WERI-Rb-1 (cell line): ENCODE results near the gene SP6.

ENCODE experiments used
- DNase-seq: peaks from one replicate; pipeline ENCODE4 v3.0.0-alpha.2; 2020
- H3K27ac ChIP-seq: fragments of 250-450 bp; sonication (Bioruptor Pico); 2 replicates; pipeline ENCODE4 v1.5.1; 2020; ENCODE audit warnings: mild to moderate bottlenecking, moderate library complexity
- H3K27me3 ChIP-seq: fragments of 250-450 bp; sonication (Bioruptor Pico); 2 replicates; pipeline ENCODE4 v1.5.1; 2021; ENCODE audit warnings: mild to moderate bottlenecking, low read depth, moderate library complexity; ENCODE audit not compliant: insufficient read depth, severe bottlenecking
- H3K36me3 ChIP-seq: fragments of 250-450 bp; sonication (Bioruptor Pico); 2 replicates; pipeline ENCODE4 v1.5.1; 2020; ENCODE audit warnings: mild to moderate bottlenecking, moderate library complexity
- H3K4me3 ChIP-seq: 2 replicates; pipeline ENCODE4 v1.5.1; 2011; ENCODE audit warnings: low read depth, mild to moderate bottlenecking, control low read depth, low read length
- H3K9me3 ChIP-seq: fragments of 250-450 bp; sonication (Bioruptor Pico); 2 replicates; pipeline ENCODE4 v1.5.1; 2021; ENCODE audit warnings: mild to moderate bottlenecking, moderate library complexity; ENCODE audit not compliant: severe bottlenecking
- CTCF ChIP-seq: IDR thresholded peaks from 2 replicates; pipeline ENCODE4 v1.5.1; 2011; ENCODE audit warnings: low read depth, mild to moderate bottlenecking, control low read depth, inconsistent platforms, low read length

The SP6 gene

DNA sequence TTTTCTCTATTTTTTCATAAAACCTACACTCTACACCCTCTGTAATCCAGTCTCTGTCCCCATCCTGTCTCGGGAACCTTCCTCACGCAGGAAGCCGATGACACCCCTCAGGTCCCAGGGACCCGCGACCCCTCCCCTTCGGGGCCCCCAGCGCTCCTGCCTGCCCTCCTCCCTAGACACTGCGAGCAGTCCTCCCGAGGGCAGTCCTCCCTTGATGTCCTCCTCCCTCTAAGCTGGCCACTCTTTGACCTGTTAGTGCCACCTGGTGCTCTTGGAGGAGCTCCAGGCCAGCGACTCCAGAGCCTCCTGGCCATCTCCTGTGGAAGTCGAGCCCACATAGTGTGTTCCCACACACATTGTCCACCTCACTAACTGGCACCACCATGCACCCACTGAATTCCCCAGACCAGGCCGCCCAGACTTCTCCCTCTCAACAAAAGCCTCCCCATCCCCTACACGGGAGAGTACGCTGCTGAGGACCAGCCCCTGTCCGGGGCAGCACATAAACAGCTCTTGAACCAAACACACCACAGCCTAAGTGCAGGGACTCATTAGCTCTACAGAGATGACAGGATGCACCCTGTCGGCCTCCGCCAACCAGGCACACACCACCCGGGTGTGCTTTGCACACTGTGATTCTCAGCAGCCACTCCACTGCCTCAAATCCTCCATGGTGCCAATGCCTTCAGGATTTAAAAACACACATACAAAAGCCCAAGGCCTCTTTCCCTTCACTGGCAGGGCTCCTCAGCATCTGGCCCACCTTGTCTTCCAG, 38.6 kb downstream of the SP6 start:
- no peak overlapping the region for H3K4me3 ChIP-seq
- H3K9me3 ChIP-seq = no peaks in the 10 kb centered on the region
- no peak for DNase-seq
- H3K36me3 ChIP-seq = peaks cover 62% of the 10 kb centered on the region
- H3K27ac ChIP-seq = no peak overlapping the region
- no peaks in the 10 kb centered on the region for H3K27me3 ChIP-seq
- TF ChIP-seq CTCF = no peak

DNA sequence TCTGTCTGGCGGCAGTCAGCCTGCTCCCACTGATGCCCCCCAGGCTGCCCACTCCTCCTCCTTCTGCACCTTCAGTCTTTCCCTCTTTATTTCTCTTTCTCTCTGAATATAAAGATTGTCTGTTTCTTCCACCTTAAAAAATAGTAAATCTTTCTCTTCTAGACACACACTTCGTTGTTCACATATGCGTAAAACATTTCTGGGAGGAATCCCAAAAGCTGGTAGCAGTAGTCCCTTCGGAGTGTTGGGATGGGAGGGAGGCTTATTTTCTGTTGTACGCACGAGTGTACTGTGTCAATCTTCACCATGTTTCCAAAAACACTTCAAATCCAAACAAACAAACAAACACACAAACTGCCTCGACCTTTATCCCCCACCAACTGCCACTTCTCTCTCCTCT, 39.3 kb downstream of the SP6 start:
- no peak for TF ChIP-seq CTCF
- H3K36me3 ChIP-seq = peaks cover 62% of the 10 kb centered on the region
- no peaks in the 10 kb centered on the region for H3K27me3 ChIP-seq
- no peaks in the 10 kb centered on the region for H3K9me3 ChIP-seq
- no peak overlapping the region for H3K4me3 ChIP-seq
- no peak overlapping the region for H3K27ac ChIP-seq
- no peak for DNase-seq

GRCh38 chr17:47810901-47811635, 39.9 kb downstream of the SP6 start:
- DNase-seq = no peak
- Histone ChIP-seq H3K27ac (peak overlapping the region; percentile 66), H3K27me3 (no peaks in the 10 kb centered on the region), H3K4me3 (no peak overlapping the region), H3K9me3 (no peaks in the 10 kb centered on the region), H3K36me3 (peaks cover 56% of the 10 kb centered on the region)
- TF ChIP-seq CTCF = no peak

DNA sequence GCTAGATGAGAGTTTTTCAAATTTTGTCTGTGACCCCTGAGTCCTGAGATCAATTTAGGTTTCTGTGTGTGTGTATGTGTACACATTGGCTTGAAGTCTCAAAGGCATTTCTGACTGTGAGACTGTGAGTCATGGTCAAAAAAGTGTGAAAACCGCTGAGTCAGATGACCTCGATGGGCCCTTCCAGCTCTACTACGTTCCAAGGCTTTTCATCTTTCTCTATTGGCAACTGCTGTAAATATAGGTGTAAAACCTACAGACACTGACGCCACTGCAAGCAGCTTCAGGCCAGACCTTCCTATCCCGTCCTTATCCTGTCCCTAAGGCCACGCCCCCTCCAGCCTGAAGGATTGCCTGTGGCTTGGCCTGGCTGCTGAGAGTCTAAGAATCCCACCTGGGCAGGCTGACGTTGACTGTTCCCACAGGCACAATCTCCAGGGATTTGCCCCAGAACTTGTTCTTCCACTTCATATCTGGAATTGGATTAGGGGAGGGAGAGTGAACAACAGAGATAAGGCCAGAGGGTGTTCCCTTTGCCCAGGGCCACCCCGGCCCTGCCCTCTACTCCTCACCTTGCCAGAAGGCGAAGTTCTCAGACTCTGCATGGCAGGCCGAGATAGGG, 40.7 kb downstream of the SP6 start:
- H3K36me3 ChIP-seq = peaks cover 48% of the 10 kb centered on the region
- no peak for TF ChIP-seq CTCF

DNA sequence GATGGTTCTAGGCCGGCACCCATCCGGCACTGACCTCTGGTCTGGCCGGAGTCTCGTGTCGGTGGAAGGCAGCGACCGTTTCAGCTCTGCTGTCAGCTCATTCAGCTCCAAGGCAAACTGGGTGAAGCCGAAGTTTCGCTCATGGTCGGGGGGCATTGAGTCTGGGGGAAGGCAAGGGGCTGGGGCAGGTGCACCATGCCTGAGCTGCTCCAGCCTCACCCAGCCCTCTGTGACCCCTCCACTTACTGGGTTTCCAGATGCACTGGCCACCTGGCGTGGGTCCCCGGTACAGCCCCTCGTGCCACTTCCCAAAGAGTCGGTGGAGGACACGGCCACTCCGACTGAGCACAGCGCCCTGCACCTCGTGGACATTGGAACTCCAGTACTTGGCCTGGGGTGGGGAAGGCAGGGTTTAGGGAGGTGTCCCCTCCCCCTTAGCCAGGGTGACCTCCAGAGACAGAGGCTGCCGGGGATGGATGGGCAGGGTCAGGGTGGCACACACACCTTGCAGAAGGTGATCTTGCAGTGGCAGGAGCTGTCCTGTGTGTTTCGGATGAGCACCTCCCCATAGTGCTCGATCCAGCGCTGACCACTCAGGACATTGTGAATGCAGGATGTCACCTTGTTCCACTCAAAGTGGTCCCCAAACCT, 42.0 kb downstream of the SP6 start:
- no peak for DNase-seq
- H3K36me3 ChIP-seq = peaks cover 39% of the 10 kb centered on the region
- H3K27ac ChIP-seq = peak overlapping the region; percentile 66

More for the DNA sequence above, 40.7 kb downstream of the SP6 start:
- no peaks in the 10 kb centered on the region for H3K27me3 ChIP-seq
- no peak overlapping the region for H3K4me3 ChIP-seq
- no peaks in the 10 kb centered on the region for H3K9me3 ChIP-seq
- peak; percentile 97 for DNase-seq
- peak overlapping the region; percentile 66 for H3K27ac ChIP-seq

More for the DNA sequence above, 42.0 kb downstream of the SP6 start:
- Histone ChIP-seq H3K27me3 (no peaks in the 10 kb centered on the region), H3K9me3 (no peaks in the 10 kb centered on the region), H3K4me3 (no peak overlapping the region)
- TF ChIP-seq CTCF = no peak
